ENCODE measurements around the gene SPEN. TPM values are rescaled to one million over a fixed set of nuclear protein-coding genes. Genes with fewer than 3 reads are reported as not detected.

The SPEN gene
- total RNA-seq, 2 experiments from 2014 or later, result 59.8 to 60.3 TPM

- ChIA-PET POLR2A (interaction anchor here (3.3 kb wide), 1 partner anchor 10 kb away, joined by 14 read pairs; no protein-coding TSS in a partner anchor), CTCF (interaction anchor here (2.3 kb wide), 1 partner anchor 123 kb away, joined by 6 read pairs; no protein-coding TSS in a partner anchor)
- peak; percentile 27 for ATAC-seq
- intact Hi-C loops (cut with micrococcal nuclease), result no loop called here
- H3K27ac Mint-ChIP-seq, result peak overlapping the region; percentile 56
- no peaks in the 10 kb centered on the region for H3K27me3 Mint-ChIP-seq
- no peak for TF ChIP-seq CTCF (IDR thresholded peaks at IDR 0.05)
- peaks cover 54% of the 10 kb centered on the region for H3K36me3 Mint-ChIP-seq (ENCODE audit: low read depth)
- H3K4me3 Mint-ChIP-seq, result no peak overlapping the region
- peaks cover 12% of the 10 kb centered on the region for H3K4me1 Mint-ChIP-seq (ENCODE audit: low read depth)
- H3K9me3 Mint-ChIP-seq, result no peaks in the 10 kb centered on the region
- no peak for DNase-seq
Observed at GRCh38 chr1:15938628-15939161, 91.2 kb downstream of the SPEN start.

GRCh38 chr1:15939181-15940109 is 91.9 kb downstream of the SPEN start:
- peak overlapping the region; percentile 56 for H3K27ac Mint-ChIP-seq
- CTCF ChIA-PET, result no interaction called here
- H3K9me3 Mint-ChIP-seq, result no peaks in the 10 kb centered on the region
- POLR2A ChIA-PET, result no interaction called here
- peaks cover 48% of the 10 kb centered on the region for H3K36me3 Mint-ChIP-seq (ENCODE audit: low read depth)
- H3K27me3 Mint-ChIP-seq, result no peaks in the 10 kb centered on the region
- no peak overlapping the region for H3K4me3 Mint-ChIP-seq
- no peak for ATAC-seq
- peaks cover 12% of the 10 kb centered on the region for H3K4me1 Mint-ChIP-seq (ENCODE audit: low read depth)
- DNase-seq, result no peak
- intact Hi-C loops (cut with micrococcal nuclease), result no loop called here
- no peak for TF ChIP-seq CTCF (IDR thresholded peaks at IDR 0.05)

GRCh38 chr1:15940110-15941043 is 92.9 kb downstream of the SPEN start:
- ChIA-PET CTCF (interaction anchor here (2.2 kb wide), 1 partner anchor 67 kb away, joined by 4 read pairs; no protein-coding TSS in a partner anchor), POLR2A (interaction anchor here (1.0 to 1.4 kb wide), 2 partner anchors 34 to 92 kb away, joined by 3 read pairs; no protein-coding TSS in a partner anchor)
- peaks cover 41% of the 10 kb centered on the region for H3K36me3 Mint-ChIP-seq (ENCODE audit: low read depth)
- H3K4me1 Mint-ChIP-seq (ENCODE audit: low read depth), result peaks cover 12% of the 10 kb centered on the region
- intact Hi-C loops (cut with micrococcal nuclease), result no loop called here
- ATAC-seq (no peak), DNase-seq (no peak)
- H3K9me3 Mint-ChIP-seq, result no peaks in the 10 kb centered on the region
- H3K27me3 Mint-ChIP-seq, result no peaks in the 10 kb centered on the region
- H3K4me3 Mint-ChIP-seq, result no peak overlapping the region
- no peak for TF ChIP-seq CTCF (IDR thresholded peaks at IDR 0.05)
- peak overlapping the region; percentile 58 for H3K27ac Mint-ChIP-seq

- TF ChIP-seq CTCF (IDR thresholded peaks at IDR 0.05), result no peak
- POLR2A ChIA-PET, result interaction anchor here (1.0 to 1.4 kb wide), 2 partner anchors 34 to 93 kb away, joined by 3 read pairs; no protein-coding TSS in a partner anchor
- H3K27ac Mint-ChIP-seq, result peak overlapping the region; percentile 34
- no peak overlapping the region for H3K4me3 Mint-ChIP-seq
- peaks cover 35% of the 10 kb centered on the region for H3K36me3 Mint-ChIP-seq (ENCODE audit: low read depth)
- DNase-seq (no peak), ATAC-seq (no peak)
- H3K9me3 Mint-ChIP-seq, result no peaks in the 10 kb centered on the region
- H3K4me1 Mint-ChIP-seq (ENCODE audit: low read depth), result peaks cover 12% of the 10 kb centered on the region
- CTCF ChIA-PET, result interaction anchor here (2.2 kb wide), 1 partner anchor 67 kb away, joined by 4 read pairs; no protein-coding TSS in a partner anchor
- intact Hi-C loops (cut with micrococcal nuclease), result no loop called here
- H3K27me3 Mint-ChIP-seq, result no peaks in the 10 kb centered on the region
Observed at GRCh38 chr1:15941044-15941840, 93.7 kb downstream of the SPEN start.
